ENCODE results near the gene KBTBD3. TPM values are rescaled to one million over a fixed set of nuclear protein-coding genes. Genes with fewer than 3 reads are reported as not detected.

Gene KBTBD3
- total and polyA plus RNA-seq, 2 donors (not counting 1 experiment from before 2014, with no cell fraction given) = 2.5 to 12.4 TPM

DNA sequence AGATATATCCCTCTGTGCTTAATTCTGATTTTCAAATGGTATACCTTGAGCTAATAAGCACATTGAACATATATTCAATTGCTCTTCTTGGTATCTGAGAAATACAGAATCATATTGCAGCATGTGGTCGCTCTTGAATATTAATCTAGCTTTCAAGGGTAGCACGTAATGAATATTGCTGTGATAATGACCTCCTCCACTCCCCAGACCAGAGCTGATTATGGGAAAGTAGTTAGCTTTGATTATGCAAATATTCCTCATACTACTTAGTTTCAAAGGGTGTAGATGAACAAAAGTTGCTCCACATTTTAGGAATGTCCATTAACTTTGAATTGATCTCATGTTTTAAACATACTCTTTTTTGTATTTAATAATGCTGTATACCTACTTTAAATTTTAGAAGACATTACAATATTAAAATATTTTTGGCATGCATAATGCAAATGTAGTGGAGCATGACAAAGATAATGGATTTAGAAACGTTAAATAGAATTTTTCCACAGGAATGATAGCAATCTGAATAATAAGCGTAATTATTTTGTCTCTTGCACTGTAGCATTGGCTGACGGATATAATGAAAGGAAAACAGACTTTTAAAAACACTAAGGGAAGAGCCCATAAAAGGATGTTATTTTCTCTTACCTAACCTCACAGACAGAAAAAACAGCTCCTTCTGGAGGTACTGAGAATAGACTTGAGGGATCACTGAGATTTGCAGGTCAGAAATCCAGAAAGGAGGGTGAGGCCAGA, 27.2 kb downstream of the KBTBD3 start:
- Histone ChIP-seq H3K4me2 (ENCODE audit: extremely low read depth, insufficient read depth, low read length) (no peak overlapping the region), H3K79me2 (ENCODE audit: control insufficient read depth, insufficient read depth, low read length) (no peaks in the 10 kb centered on the region), H3K36me3 (ENCODE audit: control insufficient read depth, insufficient read depth, low read length) (no peaks in the 10 kb centered on the region), H2AFZ (ENCODE audit: low read length) (no peak overlapping the region), H3K9me3 (ENCODE audit: control insufficient read depth, insufficient read depth, low read depth, low read length) (no peaks in the 10 kb centered on the region), H3K27me3 (ENCODE audit: control insufficient read depth, insufficient read depth, low read length) (no peaks in the 10 kb centered on the region), H4K20me1 (ENCODE audit: control insufficient read depth, extremely low read depth, insufficient read depth, low read length) (no peaks in the 10 kb centered on the region), H3K27ac (ENCODE audit: insufficient read depth, low read length) (no peak overlapping the region), H3K4me3 (replicated peaks in 1 of 4; ENCODE audit: control extremely low read depth in 1 of 4, insufficient read depth in 1 of 4, low read depth in 3 of 4, low read length in 4 of 4) (no peak overlapping the region), H3K4me1 (ENCODE audit: control insufficient read depth, extremely low read depth, insufficient read depth, low read length) (no peaks in the 10 kb centered on the region), H3K9ac (ENCODE audit: insufficient read depth, low read length) (no peak overlapping the region)
- no peak for DNase-seq (ENCODE audit: low read depth in 2 of 2)
- no peak for TF ChIP-seq EZH2 (IDR thresholded peaks at IDR 0.05; ENCODE audit: low read length, missing control alignments)
- TF ChIP-seq, protein P1, sequence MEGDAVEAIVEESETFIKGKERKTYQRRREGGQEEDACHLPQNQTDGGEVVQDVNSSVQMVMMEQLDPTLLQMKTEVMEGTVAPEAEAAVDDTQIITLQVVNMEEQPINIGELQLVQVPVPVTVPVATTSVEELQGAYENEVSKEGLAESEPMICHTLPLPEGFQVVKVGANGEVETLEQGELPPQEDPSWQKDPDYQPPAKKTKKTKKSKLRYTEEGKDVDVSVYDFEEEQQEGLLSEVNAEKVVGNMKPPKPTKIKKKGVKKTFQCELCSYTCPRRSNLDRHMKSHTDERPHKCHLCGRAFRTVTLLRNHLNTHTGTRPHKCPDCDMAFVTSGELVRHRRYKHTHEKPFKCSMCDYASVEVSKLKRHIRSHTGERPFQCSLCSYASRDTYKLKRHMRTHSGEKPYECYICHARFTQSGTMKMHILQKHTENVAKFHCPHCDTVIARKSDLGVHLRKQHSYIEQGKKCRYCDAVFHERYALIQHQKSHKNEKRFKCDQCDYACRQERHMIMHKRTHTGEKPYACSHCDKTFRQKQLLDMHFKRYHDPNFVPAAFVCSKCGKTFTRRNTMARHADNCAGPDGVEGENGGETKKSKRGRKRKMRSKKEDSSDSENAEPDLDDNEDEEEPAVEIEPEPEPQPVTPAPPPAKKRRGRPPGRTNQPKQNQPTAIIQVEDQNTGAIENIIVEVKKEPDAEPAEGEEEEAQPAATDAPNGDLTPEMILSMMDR (conservative IDR thresholded peaks at IDR 0.05 in 1 of 2, IDR thresholded peaks at IDR 0.05 in 1 of 2; ENCODE audit: low read depth in 1 of 2, low read length in 2 of 2) = no peak

DNA sequence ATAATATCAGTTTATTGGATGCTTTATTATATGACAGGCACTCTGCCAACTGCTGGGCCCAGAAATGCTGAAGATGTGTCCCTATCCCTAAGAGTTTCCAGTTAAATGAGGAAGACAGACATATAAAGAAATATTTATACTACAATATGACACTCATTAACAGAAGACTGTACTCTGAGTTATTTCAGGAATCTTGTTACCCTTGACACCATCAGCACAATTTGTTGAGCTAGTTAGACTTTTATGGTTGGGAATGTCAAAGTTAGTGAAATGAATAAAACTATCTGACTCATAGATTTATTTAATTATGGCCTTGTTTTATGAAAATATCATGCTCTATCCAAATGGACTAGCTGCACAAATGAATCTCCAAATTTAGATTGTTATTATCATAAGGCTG, 29.5 kb downstream of the KBTBD3 start:
- Histone ChIP-seq H3K79me2 (ENCODE audit: control insufficient read depth, insufficient read depth, low read length) (no peaks in the 10 kb centered on the region), H3K9ac (ENCODE audit: insufficient read depth, low read length) (no peak overlapping the region), H2AFZ (ENCODE audit: low read length) (no peak overlapping the region), H3K27ac (ENCODE audit: insufficient read depth, low read length) (no peak overlapping the region), H3K27me3 (ENCODE audit: control insufficient read depth, insufficient read depth, low read length) (no peaks in the 10 kb centered on the region), H3K36me3 (ENCODE audit: control insufficient read depth, insufficient read depth, low read length) (no peaks in the 10 kb centered on the region), H3K9me3 (ENCODE audit: control insufficient read depth, insufficient read depth, low read depth, low read length) (no peaks in the 10 kb centered on the region), H3K4me3 (replicated peaks in 1 of 4; ENCODE audit: control extremely low read depth in 1 of 4, insufficient read depth in 1 of 4, low read depth in 3 of 4, low read length in 4 of 4) (no peak overlapping the region), H3K4me1 (ENCODE audit: control insufficient read depth, extremely low read depth, insufficient read depth, low read length) (no peaks in the 10 kb centered on the region), H4K20me1 (ENCODE audit: control insufficient read depth, extremely low read depth, insufficient read depth, low read length) (no peaks in the 10 kb centered on the region), H3K4me2 (ENCODE audit: extremely low read depth, insufficient read depth, low read length) (no peak overlapping the region)
- TF ChIP-seq, protein P1 (conservative IDR thresholded peaks at IDR 0.05 in 1 of 2, IDR thresholded peaks at IDR 0.05 in 1 of 2; ENCODE audit: low read depth in 1 of 2, low read length in 2 of 2) = no peak
- TF ChIP-seq EZH2 (IDR thresholded peaks at IDR 0.05; ENCODE audit: low read length, missing control alignments) = no peak
- no peak for DNase-seq (ENCODE audit: low read depth in 2 of 2)

DNA sequence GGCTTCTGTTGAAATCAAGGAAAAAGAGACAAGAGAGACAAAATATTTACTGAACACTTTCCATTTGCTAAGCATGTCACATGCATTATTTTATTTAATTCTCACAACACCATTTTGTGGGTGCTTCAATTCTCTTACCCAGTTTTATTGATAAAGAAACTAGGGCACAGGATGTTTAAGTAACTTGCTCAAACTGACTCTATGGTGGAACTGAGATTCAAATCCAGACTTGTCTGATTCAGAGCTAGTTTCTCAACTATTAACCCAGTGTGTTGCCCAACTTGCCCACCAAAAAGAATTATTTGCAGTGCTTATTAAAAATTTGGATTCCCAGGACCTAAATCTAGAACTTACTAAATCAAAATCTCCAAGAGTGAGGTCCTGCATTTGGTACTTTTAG, 33.6 kb downstream of the KBTBD3 start:
- H3K4me1 ChIP-seq (ENCODE audit: control insufficient read depth, extremely low read depth, insufficient read depth, low read length) = no peaks in the 10 kb centered on the region
- H3K9ac ChIP-seq (ENCODE audit: insufficient read depth, low read length) = no peak overlapping the region
- TF ChIP-seq EZH2 (IDR thresholded peaks at IDR 0.05; ENCODE audit: low read length, missing control alignments) = no peak
- TF ChIP-seq, protein P1 (conservative IDR thresholded peaks at IDR 0.05 in 1 of 2, IDR thresholded peaks at IDR 0.05 in 1 of 2; ENCODE audit: low read depth in 1 of 2, low read length in 2 of 2) = no peak
- H3K36me3 ChIP-seq (ENCODE audit: control insufficient read depth, insufficient read depth, low read length) = no peaks in the 10 kb centered on the region
- no peak for DNase-seq (ENCODE audit: low read depth in 2 of 2)
- no peak overlapping the region for H3K4me3 ChIP-seq (replicated peaks in 1 of 4; ENCODE audit: control extremely low read depth in 1 of 4, insufficient read depth in 1 of 4, low read depth in 3 of 4, low read length in 4 of 4)
- H4K20me1 ChIP-seq (ENCODE audit: control insufficient read depth, extremely low read depth, insufficient read depth, low read length) = no peaks in the 10 kb centered on the region
- no peaks in the 10 kb centered on the region for H3K79me2 ChIP-seq (ENCODE audit: control insufficient read depth, insufficient read depth, low read length)
- no peaks in the 10 kb centered on the region for H3K9me3 ChIP-seq (ENCODE audit: control insufficient read depth, insufficient read depth, low read depth, low read length)
- no peaks in the 10 kb centered on the region for H3K27me3 ChIP-seq (ENCODE audit: control insufficient read depth, insufficient read depth, low read length)
- no peak overlapping the region for H3K27ac ChIP-seq (ENCODE audit: insufficient read depth, low read length)
- H2AFZ ChIP-seq (ENCODE audit: low read length) = no peak overlapping the region
- H3K4me2 ChIP-seq (ENCODE audit: extremely low read depth, insufficient read depth, low read length) = no peak overlapping the region
